ENCODE results near the gene DMRTA2.

DNA sequence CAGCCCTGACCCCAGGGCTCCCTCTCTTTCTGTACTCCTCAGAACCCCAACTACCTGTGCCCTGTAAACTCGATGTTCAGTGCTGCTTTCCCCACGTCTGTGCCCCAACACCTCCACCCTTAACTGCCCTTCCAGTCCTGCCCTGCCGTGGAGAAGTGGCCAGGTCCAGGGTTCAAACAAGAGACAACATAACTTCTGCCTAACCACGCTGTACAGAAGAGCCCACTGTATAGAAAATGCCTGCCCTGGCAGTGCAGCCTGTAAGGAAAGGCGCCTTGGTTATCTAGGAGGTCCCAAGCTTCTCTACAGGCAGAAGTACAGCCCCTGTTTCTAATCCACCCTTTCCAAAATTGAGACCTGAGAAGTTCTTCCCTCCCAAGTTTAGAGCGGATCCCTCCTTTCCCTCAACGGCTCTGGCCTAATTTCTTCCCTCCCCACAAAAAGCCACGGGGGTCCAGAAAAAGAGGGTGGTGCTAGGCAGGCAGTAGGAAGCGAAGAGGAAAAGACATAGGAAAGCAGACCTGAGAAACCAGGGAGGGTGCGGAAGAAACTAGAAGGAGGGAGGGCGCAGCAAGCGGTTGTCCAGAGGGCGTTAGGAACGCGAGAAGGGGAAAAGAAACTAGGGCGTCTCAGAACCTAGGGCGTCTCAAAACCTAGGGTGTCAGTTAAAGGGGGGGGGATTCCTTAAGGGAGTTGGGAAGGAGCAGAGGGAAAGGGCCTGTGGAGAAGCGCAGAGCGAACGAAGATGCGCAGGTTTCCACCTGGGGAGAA lies 3.2 kb downstream of the DMRTA2 start:
- TF ChIP-seq, protein P1, sequence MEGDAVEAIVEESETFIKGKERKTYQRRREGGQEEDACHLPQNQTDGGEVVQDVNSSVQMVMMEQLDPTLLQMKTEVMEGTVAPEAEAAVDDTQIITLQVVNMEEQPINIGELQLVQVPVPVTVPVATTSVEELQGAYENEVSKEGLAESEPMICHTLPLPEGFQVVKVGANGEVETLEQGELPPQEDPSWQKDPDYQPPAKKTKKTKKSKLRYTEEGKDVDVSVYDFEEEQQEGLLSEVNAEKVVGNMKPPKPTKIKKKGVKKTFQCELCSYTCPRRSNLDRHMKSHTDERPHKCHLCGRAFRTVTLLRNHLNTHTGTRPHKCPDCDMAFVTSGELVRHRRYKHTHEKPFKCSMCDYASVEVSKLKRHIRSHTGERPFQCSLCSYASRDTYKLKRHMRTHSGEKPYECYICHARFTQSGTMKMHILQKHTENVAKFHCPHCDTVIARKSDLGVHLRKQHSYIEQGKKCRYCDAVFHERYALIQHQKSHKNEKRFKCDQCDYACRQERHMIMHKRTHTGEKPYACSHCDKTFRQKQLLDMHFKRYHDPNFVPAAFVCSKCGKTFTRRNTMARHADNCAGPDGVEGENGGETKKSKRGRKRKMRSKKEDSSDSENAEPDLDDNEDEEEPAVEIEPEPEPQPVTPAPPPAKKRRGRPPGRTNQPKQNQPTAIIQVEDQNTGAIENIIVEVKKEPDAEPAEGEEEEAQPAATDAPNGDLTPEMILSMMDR (IDR thresholded peaks at IDR 0.05): no peak
- TF ChIP-seq POLR2A (IDR thresholded peaks at IDR 0.05) (no peak), POLR2AphosphoS5 (IDR thresholded peaks at IDR 0.05) (no peak)

All from prostate gland (tissue), 2 donors.